Head of caudate nucleus (tissue), 42 donors: ENCODE data around the gene IGFBPL1.
A peak's percentile ranks its signal among the peaks of the same experiment; 100 is the strongest.
"Not testable (repeated sequence)": the region's sequence is repeated elsewhere in the genome, so short reads cannot be mapped to it uniquely, and the experiment has no call there.

Experiments used
- DNase-seq, 42 donors: peaks; one replicate each; pipeline versions ENCODE4 v3.0.0 to v3.0.0-alpha.2; 2020 to 2021; ENCODE audit warnings: mixed read lengths in 7 of 42
- intact Hi-C: fragments of 100-400 bp; cut with DNase I; formaldehyde crosslinking; loops from one replicate; pipeline ENCODE4 v1.15.0; 2022

The IGFBPL1 gene

GRCh38 chr9:38406476-38407186 lies 17.6 kb downstream of the IGFBPL1 start:
- DNase-seq: no peak
- intact Hi-C loops: no loop called here

- intact Hi-C loops: no loop called here
Observed at GRCh38 chr9:38405785-38406184, 18.5 kb downstream of the IGFBPL1 start.

GRCh38 chr9:38404314-38404713 lies 19.9 kb downstream of the IGFBPL1 start:
- intact Hi-C loops: no loop called here
- no peak for DNase-seq

More at GRCh38 chr9:38405785-38406184, 18.5 kb downstream of the IGFBPL1 start:
- no peak for DNase-seq

GRCh38 chr9:38401994-38402393 lies 22.3 kb downstream of the IGFBPL1 start:
- DNase-seq: no peak
- intact Hi-C loops: no loop called here

- DNase-seq, intact Hi-C loops: not testable (repeated sequence)
Observed at GRCh38 chr9:38399191-38399590, 25.1 kb downstream of the IGFBPL1 start.

- DNase-seq: no peak
- intact Hi-C loops: no loop called here
Observed at GRCh38 chr9:38396371-38396671, 27.9 kb downstream of the IGFBPL1 start.

- no peak for DNase-seq
- intact Hi-C loops: no loop called here
Observed at GRCh38 chr9:38395653-38396370, 28.4 kb downstream of the IGFBPL1 start.

GRCh38 chr9:38394416-38394815 lies 29.8 kb downstream of the IGFBPL1 start:
- intact Hi-C loops: no loop called here

GRCh38 chr9:38393128-38393796 lies 31.0 kb downstream of the IGFBPL1 start:
- no peak for DNase-seq
- intact Hi-C loops: no loop called here

More at GRCh38 chr9:38394416-38394815, 29.8 kb downstream of the IGFBPL1 start:
- DNase-seq: no peak

- peak; percentile 31 to 88 (median 78) for DNase-seq
- intact Hi-C loops: no loop called here
Observed at GRCh38 chr9:38392235-38393127, 31.8 kb downstream of the IGFBPL1 start, which contains the start of gene ALDH1B1. ALDH1B1 (plus strand) TSS chr9:38392702; CDS start chr9:38395749, 3,047 bp downstream.

- intact Hi-C loops: no loop called here
- DNase-seq: peak in 2 of 42 donors; percentile 8 to 13
Observed at GRCh38 chr9:38391278-38392118, 32.8 kb downstream of the IGFBPL1 start.

- intact Hi-C loops: no loop called here
- peak in 1 of 42 donors; percentile 1 for DNase-seq
Observed at GRCh38 chr9:38390851-38391250, 33.4 kb downstream of the IGFBPL1 start.

GRCh38 chr9:38390442-38390841 lies 33.8 kb downstream of the IGFBPL1 start:
- no peak for DNase-seq
- intact Hi-C loops: no loop called here

- no peak for DNase-seq
- intact Hi-C loops: no loop called here
Observed at GRCh38 chr9:38389313-38389712, 34.9 kb downstream of the IGFBPL1 start.

GRCh38 chr9:38388283-38389223 lies 35.7 kb downstream of the IGFBPL1 start:
- intact Hi-C loops: no loop called here
- DNase-seq: peak in 2 of 42 donors; percentile 3 to 5

GRCh38 chr9:38387751-38388150 lies 36.5 kb downstream of the IGFBPL1 start:
- intact Hi-C loops: no loop called here
- DNase-seq: no peak

GRCh38 chr9:38387066-38387465 lies 37.2 kb downstream of the IGFBPL1 start:
- DNase-seq: no peak
- intact Hi-C loops: no loop called here
